Osteoblast (primary cell): ENCODE data around the gene HEATR9. TPM values are rescaled to one million over a fixed set of nuclear protein-coding genes. Genes with fewer than 3 reads are reported as not detected.

ENCODE experiments used
- DNase-seq: peaks from one replicate; pipeline ENCODE4 v3.0.0; 2011; ENCODE audit warnings: low spot score, mixed read lengths; ENCODE audit not compliant: insufficient read length; ENCODE audit errors: missing footprints
- H2AFZ ChIP-seq: 2 replicates; pipeline ENCODE4 v1.6.0; 2011; ENCODE audit warnings: mild to moderate bottlenecking, low read length
- H3K27ac ChIP-seq: 2 replicates; pipeline ENCODE4 v1.5.1; 2011; ENCODE audit warnings: mild to moderate bottlenecking, low read depth, low read length, moderate library complexity
- H3K27me3 ChIP-seq: 2 replicates; pipeline ENCODE4 v1.6.0; 2012; ENCODE audit warnings: mild to moderate bottlenecking, control low read depth, inconsistent platforms, low read length, moderate library complexity; ENCODE audit not compliant: insufficient read depth
- H3K36me3 ChIP-seq: 2 replicates; pipeline ENCODE4 v1.5.1; 2011; ENCODE audit warnings: mild to moderate bottlenecking, low read length, control low read depth, moderate library complexity; ENCODE audit not compliant: insufficient read depth
- H3K4me1 ChIP-seq: 2 replicates; pipeline ENCODE4 v1.5.1; 2011; ENCODE audit warnings: mild to moderate bottlenecking, low read length, control low read depth, moderate library complexity; ENCODE audit not compliant: insufficient read depth
- H3K4me2 ChIP-seq: 2 replicates; pipeline ENCODE4 v1.6.0; 2011; ENCODE audit warnings: mild to moderate bottlenecking, low read length; ENCODE audit not compliant: insufficient read depth
- H3K4me3 ChIP-seq: fragments of 200-600 bp; sonication (generic); 3 replicates; pipeline ENCODE4 v1.5.1; 2012; ENCODE audit warnings: mild to moderate bottlenecking, low read length, inconsistent platforms; ENCODE audit not compliant: insufficient read depth
- H3K79me2 ChIP-seq: 2 replicates; pipeline ENCODE4 v1.6.0; 2012; ENCODE audit warnings: mild to moderate bottlenecking, low read length, control low read depth, inconsistent platforms; ENCODE audit not compliant: insufficient read depth
- H3K9me3 ChIP-seq: 2 replicates; pipeline ENCODE4 v1.5.1; 2011; ENCODE audit warnings: low read depth, low read length, control low read depth
- H4K20me1 ChIP-seq: 2 replicates; pipeline ENCODE4 v1.6.0; 2012; ENCODE audit warnings: mild to moderate bottlenecking, low read length, control low read depth; ENCODE audit not compliant: insufficient read depth
- CTCF ChIP-seq: IDR thresholded peaks from 2 replicates; pipeline ENCODE4 v1.5.1; 2011; ENCODE audit warnings: mild to moderate bottlenecking, low read depth, low read length, moderate library complexity; ENCODE audit errors: extremely low read depth
- total RNA-seq: library from RNA; depleted of rRNA; stranded (reverse); fragments of >200 nt; gene quantifications from 2 replicates; pipeline ENCODE4 v1.2.3, GENCODE V29; 2012

HEATR9 gene
- total RNA-seq, 1 donor, result not detected

- Histone ChIP-seq H3K27me3 (no peaks in the 10 kb centered on the region), H3K36me3 (peaks cover 66% of the 10 kb centered on the region), H3K4me3 (no peak overlapping the region), H3K4me1 (peaks cover 4% of the 10 kb centered on the region), H3K79me2 (peaks cover 3% of the 10 kb centered on the region), H3K27ac (no peak overlapping the region), H3K4me2 (no peak overlapping the region), H4K20me1 (peaks cover 20% of the 10 kb centered on the region), H3K9me3 (no peaks in the 10 kb centered on the region), H2AFZ (no peak overlapping the region)
- TF ChIP-seq CTCF, result no peak
- no peak for DNase-seq
Measured at GRCh38 chr17:35847006-35847405, 21.7 kb downstream of the HEATR9 start.

GRCh38 chr17:35846055-35846809 is 22.5 kb downstream of the HEATR9 start:
- Histone ChIP-seq H3K27ac (no peak overlapping the region), H3K4me2 (no peak overlapping the region), H3K36me3 (peaks cover 69% of the 10 kb centered on the region), H3K4me1 (peaks cover 4% of the 10 kb centered on the region), H3K27me3 (no peaks in the 10 kb centered on the region), H2AFZ (no peak overlapping the region), H3K4me3 (no peak overlapping the region), H4K20me1 (peaks cover 20% of the 10 kb centered on the region), H3K9me3 (no peaks in the 10 kb centered on the region), H3K79me2 (peaks cover 4% of the 10 kb centered on the region)
- no peak for TF ChIP-seq CTCF
- no peak for DNase-seq

GRCh38 chr17:35844547-35844946 is 24.1 kb downstream of the HEATR9 start:
- Histone ChIP-seq H3K27ac (no peak overlapping the region), H3K36me3 (peaks cover 77% of the 10 kb centered on the region), H3K4me3 (no peak overlapping the region), H3K27me3 (no peaks in the 10 kb centered on the region), H4K20me1 (peaks cover 15% of the 10 kb centered on the region), H3K4me1 (peaks cover 4% of the 10 kb centered on the region), H3K9me3 (no peaks in the 10 kb centered on the region), H3K4me2 (no peak overlapping the region), H2AFZ (no peak overlapping the region), H3K79me2 (peaks cover 4% of the 10 kb centered on the region)
- DNase-seq, result no peak
- no peak for TF ChIP-seq CTCF

- Histone ChIP-seq H3K79me2 (peaks cover 4% of the 10 kb centered on the region), H3K9me3 (no peaks in the 10 kb centered on the region), H3K4me3 (no peak overlapping the region), H3K27me3 (no peaks in the 10 kb centered on the region), H3K27ac (no peak overlapping the region), H3K4me1 (peaks cover 4% of the 10 kb centered on the region), H3K36me3 (peaks cover 82% of the 10 kb centered on the region), H2AFZ (no peak overlapping the region), H4K20me1 (peaks cover 14% of the 10 kb centered on the region), H3K4me2 (no peak overlapping the region)
- TF ChIP-seq CTCF, result no peak
- no peak for DNase-seq
Measured at GRCh38 chr17:35843698-35844097, 25.0 kb downstream of the HEATR9 start.
